MCF 10A (cell line): Measurements from ENCODE around the gene ZFAND5. TPM values are rescaled to one million over a fixed set of nuclear protein-coding genes. Genes with fewer than 3 reads are reported as not detected.
A peak's percentile ranks its signal among the peaks of the same experiment; 100 is the strongest.

ENCODE experiments used
- BruUV-seq: library from RNA; stranded (reverse); fragments of 400-500 nt; replicated peaks from 2 replicates; lab custom pipeline; 2021; lab: Mats Ljungman, UMichigan
- CTCF ChIA-PET: fragments of 300-600 bp; sonication (Branson Sonifier 250); formaldehyde crosslinking; extraction: SDS; loops from one replicate; lab custom pipeline; 2021; ENCODE audit warnings: antibody characterized with exemption, inconsistent platforms; lab: Yijun Ruan, JAX
- POLR2A ChIA-PET: fragments of 300-600, 350-650 bp; sonication (Branson Sonifier 250); formaldehyde crosslinking; extraction: SDS; loops from one replicate; lab custom pipeline; 2020; ENCODE audit warnings: antibody characterized with exemption, inconsistent platforms; lab: Yijun Ruan, JAX
- DNase-seq: peaks from one replicate; pipeline ENCODE4 v3.0.0-alpha.2; 2018; ENCODE audit not compliant: unreplicated experiment
- H3K27ac Mint-ChIP-seq: one replicate; pipeline ENCODE4 v1.8.0; 2022; ENCODE audit warnings: mild to moderate bottlenecking, low read depth, mixed read lengths; ENCODE audit not compliant: unreplicated experiment
- H3K27me3 Mint-ChIP-seq: one replicate; pipeline ENCODE4 v1.8.0; 2022; ENCODE audit warnings: mixed read lengths; ENCODE audit not compliant: insufficient read depth, unreplicated experiment
- H3K36me3 Mint-ChIP-seq: one replicate; pipeline ENCODE4 v1.8.0; 2022; ENCODE audit warnings: mild to moderate bottlenecking, moderate library complexity, mixed read lengths; ENCODE audit not compliant: insufficient read depth, unreplicated experiment
- H3K4me1 Mint-ChIP-seq: one replicate; pipeline ENCODE4 v1.8.0; 2022; ENCODE audit warnings: mixed read lengths; ENCODE audit not compliant: insufficient read depth, unreplicated experiment
- H3K4me3 Mint-ChIP-seq: one replicate; pipeline ENCODE4 v1.8.0; 2022; ENCODE audit warnings: mild to moderate bottlenecking, moderate library complexity, mixed read lengths; ENCODE audit not compliant: unreplicated experiment
- H3K9me3 Mint-ChIP-seq: one replicate; pipeline ENCODE4 v1.8.0; 2022; ENCODE audit warnings: mixed read lengths; ENCODE audit not compliant: unreplicated experiment
- intact Hi-C: fragments of 100-400 bp; cut with micrococcal nuclease; formaldehyde crosslinking; loops from 2 replicates; pipeline ENCODE4 v1.14.1; 2022
- total RNA-seq: library from RNA; stranded (reverse); gene quantifications from 2 replicates; pipeline ENCODE4 v1.2.3, GENCODE V29; 2022
- TF ChIP-seq, protein P1 (sequence below): fragments of 200-600 bp; IDR thresholded peaks from one replicate; pipeline ENCODE4 v1.8.0; 2022; ENCODE audit warnings: antibody characterized with exemption, mild to moderate bottlenecking; ENCODE audit not compliant: unreplicated experiment

Gene ZFAND5
- total RNA-seq, 1 experiment from 2014 or later: 91.7 TPM

- intact Hi-C loops: loop anchor here (5.0 kb wide), 1 partner anchor 43 kb away; no protein-coding TSS in a partner anchor
- Mint-ChIP-seq H3K9me3 (no peaks in the 10 kb centered on the region), H3K27ac (no peak overlapping the region), H3K27me3 (no peaks in the 10 kb centered on the region), H3K36me3 (no peaks in the 10 kb centered on the region), H3K4me1 (peaks cover 14% of the 10 kb centered on the region), H3K4me3 (no peak overlapping the region)
- CTCF ChIA-PET: no interaction called here
- POLR2A ChIA-PET: interaction anchor here (1.0 to 1.5 kb wide), 2 partner anchors 34 to 35 kb away, joined by 3 to 4 read pairs; partner anchors contain the start of gene ZFAND5
- no peak for DNase-seq
- BruUV-seq: no TSS peak
- TF ChIP-seq, protein P1, sequence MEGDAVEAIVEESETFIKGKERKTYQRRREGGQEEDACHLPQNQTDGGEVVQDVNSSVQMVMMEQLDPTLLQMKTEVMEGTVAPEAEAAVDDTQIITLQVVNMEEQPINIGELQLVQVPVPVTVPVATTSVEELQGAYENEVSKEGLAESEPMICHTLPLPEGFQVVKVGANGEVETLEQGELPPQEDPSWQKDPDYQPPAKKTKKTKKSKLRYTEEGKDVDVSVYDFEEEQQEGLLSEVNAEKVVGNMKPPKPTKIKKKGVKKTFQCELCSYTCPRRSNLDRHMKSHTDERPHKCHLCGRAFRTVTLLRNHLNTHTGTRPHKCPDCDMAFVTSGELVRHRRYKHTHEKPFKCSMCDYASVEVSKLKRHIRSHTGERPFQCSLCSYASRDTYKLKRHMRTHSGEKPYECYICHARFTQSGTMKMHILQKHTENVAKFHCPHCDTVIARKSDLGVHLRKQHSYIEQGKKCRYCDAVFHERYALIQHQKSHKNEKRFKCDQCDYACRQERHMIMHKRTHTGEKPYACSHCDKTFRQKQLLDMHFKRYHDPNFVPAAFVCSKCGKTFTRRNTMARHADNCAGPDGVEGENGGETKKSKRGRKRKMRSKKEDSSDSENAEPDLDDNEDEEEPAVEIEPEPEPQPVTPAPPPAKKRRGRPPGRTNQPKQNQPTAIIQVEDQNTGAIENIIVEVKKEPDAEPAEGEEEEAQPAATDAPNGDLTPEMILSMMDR: no peak
Observed at GRCh38 chr9:72399391-72399790, 34.4 kb upstream of the ZFAND5 start.

- intact Hi-C loops: loop anchor here (5.0 kb wide), 1 partner anchor 46 kb away; no protein-coding TSS in a partner anchor
- TF ChIP-seq, protein P1: no peak
- ChIA-PET CTCF (interaction anchor here (0.7 to 1.8 kb wide), 2 partner anchors 195 to 733 kb away, joined by 3 to 7 read pairs; no protein-coding TSS in a partner anchor), POLR2A (interaction anchor here (0.6 to 2.0 kb wide), 20 partner anchors 12 to 188 kb away, joined by 3 to 30 read pairs (median 4); partner anchors contain the start of gene ZFAND5)
- Mint-ChIP-seq H3K9me3 (no peaks in the 10 kb centered on the region), H3K27ac (peak overlapping the region; percentile 76), H3K36me3 (no peaks in the 10 kb centered on the region), H3K4me1 (peaks cover 14% of the 10 kb centered on the region), H3K27me3 (no peaks in the 10 kb centered on the region), H3K4me3 (no peak overlapping the region)
- BruUV-seq: no TSS peak
- DNase-seq: peak; percentile 84
Observed at GRCh38 chr9:72396247-72397091, 31.5 kb upstream of the ZFAND5 start.

DNA sequence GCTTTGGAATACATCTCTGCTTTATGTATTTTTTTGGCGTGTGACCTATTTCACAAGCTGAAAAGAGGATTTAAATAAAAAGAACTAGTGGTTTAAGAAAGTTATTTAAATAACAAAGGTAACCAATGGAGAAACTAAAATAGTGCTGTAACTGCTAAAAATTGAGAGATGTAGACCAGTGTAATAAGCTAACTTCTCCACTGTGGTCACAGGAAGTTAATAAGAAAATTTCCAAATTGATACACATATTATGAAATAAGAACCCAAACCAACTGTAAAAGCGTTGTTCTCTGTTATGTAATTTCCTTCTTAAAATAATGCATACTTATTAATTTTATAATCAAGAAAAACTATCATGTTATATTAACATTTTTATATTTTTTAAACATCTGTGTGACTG lies 29.1 kb upstream of the ZFAND5 start:
- Mint-ChIP-seq H3K27me3 (no peaks in the 10 kb centered on the region), H3K4me3 (no peak overlapping the region), H3K4me1 (peaks cover 14% of the 10 kb centered on the region), H3K27ac (no peak overlapping the region), H3K36me3 (no peaks in the 10 kb centered on the region), H3K9me3 (no peaks in the 10 kb centered on the region)
- TF ChIP-seq, protein P1: no peak
- BruUV-seq: no TSS peak
- CTCF ChIA-PET: no interaction called here
- no peak for DNase-seq
- POLR2A ChIA-PET: interaction anchor here (0.7 to 1.8 kb wide), 3 partner anchors 32 to 73 kb away, joined by 3 to 6 read pairs (median 4); no protein-coding TSS in a partner anchor
- intact Hi-C loops: no loop called here

DNA sequence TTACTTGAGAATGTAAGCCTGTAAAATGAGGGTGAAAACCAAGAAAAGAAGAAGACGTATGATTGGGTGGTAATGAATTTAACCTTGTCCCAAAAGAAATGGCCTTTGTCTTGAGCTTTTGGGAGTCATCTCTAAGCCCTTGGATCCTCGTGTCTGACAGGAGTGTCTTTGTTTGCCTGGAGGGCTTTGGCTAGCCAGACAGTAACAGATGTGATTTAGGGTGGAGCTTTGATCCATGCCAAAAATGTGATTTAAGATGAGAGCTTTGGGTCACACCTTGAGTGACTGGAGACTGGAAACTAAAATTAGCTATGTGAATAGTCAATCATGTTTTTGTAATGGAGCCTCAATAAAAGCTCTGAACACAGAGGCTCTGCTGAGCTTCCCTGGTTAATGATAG lies 25.9 kb upstream of the ZFAND5 start:
- TF ChIP-seq, protein P1: no peak
- no peaks in the 10 kb centered on the region for H3K27me3 Mint-ChIP-seq
- H3K36me3 Mint-ChIP-seq: no peaks in the 10 kb centered on the region
- no peaks in the 10 kb centered on the region for H3K9me3 Mint-ChIP-seq
- BruUV-seq: no TSS peak
- no peak overlapping the region for H3K4me3 Mint-ChIP-seq
- POLR2A ChIA-PET: interaction anchor here (0.9 to 4.0 kb wide), 9 partner anchors 25 to 201 kb away, joined by 3 to 33 read pairs (median 3); partner anchors contain the start of gene ZFAND5
- CTCF ChIA-PET: interaction anchor here (0.6 to 2.0 kb wide), 7 partner anchors 25 to 201 kb away, joined by 3 to 6 read pairs (median 4); no protein-coding TSS in a partner anchor
- H3K4me1 Mint-ChIP-seq: no peaks in the 10 kb centered on the region
- intact Hi-C loops: no loop called here
- no peak overlapping the region for H3K27ac Mint-ChIP-seq
- peak; percentile 20 for DNase-seq
